Lung microvascular endothelial cell (primary cell): ENCODE data around the gene SHROOM1. TPM values are rescaled to one million over a fixed set of nuclear protein-coding genes. Genes with fewer than 3 reads are reported as not detected.
A peak's percentile ranks its signal among the peaks of the same experiment; 100 is the strongest.

Source experiments
- DNase-seq, 2 donors: peaks; one replicate each; pipeline versions ENCODE4 v3.0.0 to v3.0.0-alpha.2; 2010; ENCODE audit warnings: low read depth in 2 of 2
- total RNA-seq: library from RNA; depleted of rRNA; stranded (reverse); fragments of >200 nt; gene quantifications from 2 replicates; pipeline ENCODE4 v1.2.1, GENCODE V29; 2014

SHROOM1 gene
- total RNA-seq, 1 donor from 2014 or later: 1.4 TPM

DNA sequence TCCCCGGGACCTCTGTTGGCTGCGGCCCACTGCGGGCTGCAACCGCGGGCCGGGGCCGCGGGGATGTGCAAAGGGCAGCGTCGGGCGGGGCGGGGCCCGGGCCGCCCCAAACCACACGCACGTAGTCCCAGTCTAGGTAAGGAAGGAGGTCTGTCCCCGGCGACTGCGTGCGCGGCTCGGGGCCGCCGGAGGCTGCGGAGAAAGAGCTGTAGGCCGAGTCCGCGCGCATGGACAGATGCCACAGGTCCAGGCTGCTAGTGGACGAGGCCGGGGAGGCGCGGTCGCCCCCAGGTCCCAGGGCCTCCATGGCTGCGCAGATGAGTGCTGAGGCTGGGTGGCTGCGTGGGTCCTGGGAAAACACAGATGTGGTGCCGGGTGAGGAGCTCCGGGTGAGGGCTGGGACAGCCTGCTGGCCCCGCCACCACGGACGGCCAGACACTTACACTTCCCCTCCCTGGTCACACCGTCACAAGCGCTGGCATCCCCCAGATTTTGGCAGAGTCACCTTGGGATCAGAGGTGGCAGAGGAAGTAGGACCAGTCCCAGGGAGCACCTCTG lies 4.5 kb downstream of the SHROOM1 start:
- DNase-seq: no peak

DNA sequence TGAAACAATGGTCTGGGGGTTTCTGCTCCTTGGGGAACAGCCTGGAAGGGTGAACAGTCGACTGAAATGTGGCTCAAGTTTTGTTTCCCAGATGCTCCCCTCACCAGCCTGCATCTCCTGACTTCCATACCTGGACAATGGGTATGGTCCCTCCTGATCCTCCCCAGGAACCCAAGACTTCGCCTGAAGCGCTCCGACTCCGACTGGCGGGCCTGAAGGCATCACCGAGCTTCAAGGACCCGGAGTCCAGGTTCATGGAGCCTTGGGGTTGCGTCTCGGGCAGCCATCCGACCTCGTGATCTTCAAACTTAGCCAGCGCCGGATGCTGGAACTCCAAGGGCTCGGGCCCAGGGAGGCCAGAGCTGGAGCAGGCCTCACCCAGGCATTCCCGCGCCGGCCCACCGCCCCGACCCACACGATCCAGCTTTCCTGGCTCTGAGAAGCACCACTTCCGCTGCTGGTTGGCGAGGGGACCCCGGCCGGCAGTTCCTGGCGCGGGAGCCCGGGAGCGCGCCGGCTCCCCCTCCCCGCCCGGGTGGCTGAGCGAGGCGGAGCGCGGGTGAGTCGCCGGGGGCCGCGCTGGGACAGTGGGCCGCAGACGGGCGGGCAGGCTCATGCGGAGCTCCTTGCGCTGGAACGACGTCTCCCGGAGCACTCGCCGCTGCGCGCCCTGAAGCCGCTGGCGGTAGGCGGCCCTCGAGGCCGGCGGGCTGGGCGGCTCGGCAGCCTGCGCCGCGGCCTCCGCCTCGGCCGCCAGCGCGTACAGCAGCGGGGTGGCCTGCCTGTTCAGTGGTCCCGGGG lies 5.2 kb downstream of the SHROOM1 start:
- DNase-seq: no peak

DNA sequence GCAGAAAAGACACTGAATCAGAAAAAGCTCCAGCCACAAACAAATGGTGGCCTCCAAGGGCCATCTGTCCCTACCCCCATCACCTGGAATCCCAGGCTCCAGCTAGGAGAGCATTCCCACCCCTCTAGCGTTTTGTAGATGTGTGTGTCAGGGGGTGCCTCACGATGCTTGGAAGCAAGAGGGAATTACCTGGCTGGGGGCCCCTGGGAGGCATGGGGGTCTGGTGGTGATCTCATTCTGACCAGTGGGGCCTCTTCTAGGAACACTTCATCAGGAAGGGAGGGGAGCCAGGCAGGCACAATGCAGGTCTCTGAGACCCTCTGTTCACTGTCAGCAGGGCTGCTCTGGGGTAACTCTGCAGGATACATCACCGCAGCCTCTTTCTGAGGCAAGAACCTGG lies 6.0 kb downstream of the SHROOM1 start:
- DNase-seq: no peak

DNA sequence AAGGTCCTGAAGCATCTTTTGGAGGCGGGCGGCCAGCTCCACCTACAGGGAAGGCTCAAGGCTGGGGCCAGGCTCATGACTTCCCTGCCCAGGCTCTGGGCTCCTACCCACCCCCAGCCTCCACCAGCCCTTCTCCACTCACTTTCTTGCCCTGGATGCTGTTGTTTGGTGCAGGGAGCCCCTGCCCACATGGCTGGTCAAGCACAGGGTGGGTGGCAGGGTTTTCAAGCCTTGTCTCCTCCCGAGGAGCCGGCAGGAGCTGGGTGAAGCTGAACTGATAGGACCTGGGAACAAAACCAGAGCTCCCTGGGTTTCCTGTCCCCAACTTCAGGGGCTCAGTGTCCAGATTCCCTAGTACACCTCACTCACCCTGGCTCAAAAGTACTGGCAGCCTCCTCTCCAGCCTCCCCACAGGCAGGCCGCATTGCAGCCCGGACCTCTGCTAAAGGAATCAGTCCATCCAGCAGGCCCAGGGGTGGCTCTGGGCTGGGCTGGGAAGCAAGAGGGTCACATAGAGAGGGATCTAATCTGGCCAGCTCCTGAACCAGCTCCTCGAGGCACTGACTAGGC lies 6.9 kb downstream of the SHROOM1 start:
- DNase-seq: no peak

DNA sequence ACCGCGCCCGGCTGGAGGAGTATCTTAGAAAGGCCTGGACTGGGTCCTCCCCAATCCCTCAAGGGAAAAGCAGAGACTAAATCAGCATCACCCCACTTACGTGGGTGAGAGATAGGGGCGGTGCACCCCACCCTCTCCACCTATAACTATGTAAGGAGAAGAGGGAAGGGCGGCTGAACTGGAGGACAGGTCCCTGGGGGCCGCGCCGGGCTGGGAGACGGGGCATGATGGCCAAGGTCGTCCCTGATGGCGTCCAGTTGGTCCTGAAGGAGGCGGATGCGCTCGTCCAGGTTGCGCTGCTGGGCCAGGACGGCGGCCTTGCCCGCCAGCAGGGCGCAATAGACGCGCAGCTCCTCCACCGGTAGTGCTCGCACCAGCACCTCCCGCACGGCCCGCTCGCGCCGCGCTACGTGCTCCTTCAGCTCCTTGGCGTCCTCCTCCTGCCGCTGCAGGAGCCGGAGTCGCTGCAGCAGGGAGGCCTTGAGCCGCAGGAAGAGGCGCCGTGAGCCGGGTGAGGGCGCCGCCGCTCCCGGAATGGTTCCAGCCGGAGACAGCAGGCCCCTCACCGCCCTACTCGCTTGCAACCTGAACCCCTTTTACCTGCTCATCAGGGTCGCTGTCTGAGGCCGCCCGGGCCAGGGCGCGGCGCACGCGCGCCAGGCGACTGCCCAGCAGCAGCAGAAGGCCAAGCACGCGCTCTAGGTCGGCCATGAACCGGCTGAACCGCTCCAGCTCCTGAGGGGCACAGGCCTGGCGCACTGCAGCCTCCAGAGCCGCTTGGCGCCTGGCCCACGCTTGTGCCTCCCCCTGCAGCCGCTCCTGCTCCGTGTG lies 7.6 kb downstream of the SHROOM1 start:
- peak in 1 of 2 donors; percentile 20 for DNase-seq

DNA sequence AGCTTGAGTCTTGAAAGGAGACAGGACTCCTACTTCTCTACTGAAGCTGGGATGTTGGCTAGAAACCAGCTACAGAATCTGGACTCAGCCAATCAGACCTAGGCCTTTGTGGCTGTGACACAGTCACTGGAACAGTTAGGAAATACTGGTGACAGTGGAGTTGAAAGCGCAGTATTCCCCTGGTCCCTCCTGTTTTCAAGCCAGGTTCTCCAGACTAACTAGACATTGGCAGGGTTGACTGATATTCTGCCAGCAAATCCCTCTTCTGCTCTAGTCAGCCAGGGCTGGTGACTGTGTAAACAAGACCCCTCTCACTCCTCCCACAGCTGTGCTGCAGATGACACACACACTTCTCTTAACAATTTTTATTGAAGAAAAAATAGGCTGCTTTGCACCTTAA lies 8.7 kb downstream of the SHROOM1 start:
- DNase-seq: peak in 1 of 2 donors; percentile 31

DNA sequence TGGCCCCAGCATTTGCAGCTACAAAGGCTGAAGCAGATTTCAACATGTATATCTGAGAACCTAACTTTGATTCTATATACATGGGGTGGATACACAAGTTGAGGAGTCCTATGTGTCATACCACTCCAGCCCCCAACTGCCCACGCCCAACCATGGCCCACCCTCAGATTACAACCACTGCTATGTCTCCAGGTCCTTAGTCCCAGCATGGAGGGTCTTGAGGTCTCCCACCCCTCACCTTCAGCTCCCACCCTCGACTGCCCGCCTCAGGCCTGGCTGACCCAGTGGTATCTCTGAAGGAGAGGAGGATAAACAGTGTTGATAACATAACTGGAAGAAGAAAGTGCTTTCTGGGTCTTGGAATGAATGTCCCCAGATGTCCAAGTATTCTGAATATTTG lies 9.1 kb downstream of the SHROOM1 start:
- no peak for DNase-seq

DNA sequence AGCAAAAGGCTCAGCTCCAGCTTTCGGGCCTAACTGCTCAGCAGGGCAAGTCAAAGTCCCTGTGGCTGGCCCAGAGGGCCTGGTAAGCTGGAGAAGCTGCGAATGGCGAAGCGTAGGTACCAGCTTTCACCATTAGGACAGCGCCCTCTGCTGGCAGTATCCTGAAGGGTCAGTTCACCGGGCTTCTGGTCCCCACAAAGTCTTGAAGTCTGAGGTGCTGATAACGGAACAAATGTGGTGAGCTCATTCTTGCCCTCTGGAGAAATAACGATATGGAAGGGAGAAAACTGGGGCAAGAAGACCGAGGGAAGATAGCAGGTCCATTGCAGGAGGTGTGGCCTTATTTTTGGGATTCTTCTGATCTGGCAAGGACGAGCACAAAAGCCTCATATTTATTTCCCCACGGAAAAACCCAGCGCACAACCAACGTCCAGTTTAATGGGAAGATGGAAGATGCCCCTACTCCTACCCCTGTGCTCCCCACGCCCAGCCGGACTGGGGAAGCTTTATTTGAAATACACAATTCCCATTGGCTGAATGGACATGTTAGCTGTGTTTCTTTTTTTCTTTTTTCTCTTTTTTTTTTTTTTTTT lies 10.2 kb downstream of the SHROOM1 start:
- DNase-seq: peak; percentile 92

DNA sequence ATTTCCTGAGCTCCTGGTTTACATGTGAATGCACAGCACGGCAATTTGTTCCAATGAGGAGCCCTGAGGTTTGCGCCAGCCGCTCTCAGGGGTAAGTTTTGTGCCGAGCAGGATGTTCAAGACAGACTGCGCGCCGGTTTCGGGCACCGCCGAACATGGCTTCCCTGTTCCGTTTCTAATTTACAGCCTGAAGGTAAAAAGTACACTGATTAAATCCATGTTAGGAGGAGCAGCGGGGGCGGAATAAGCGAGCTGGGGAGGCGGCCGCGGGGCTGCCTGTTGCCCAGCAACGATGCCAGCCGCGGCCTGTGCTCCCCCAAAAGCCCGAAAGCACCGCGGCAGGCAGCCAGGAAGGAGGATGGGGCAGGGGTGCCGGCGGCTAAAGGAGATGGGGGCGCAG lies 11.0 kb downstream of the SHROOM1 start:
- DNase-seq: no peak

DNA sequence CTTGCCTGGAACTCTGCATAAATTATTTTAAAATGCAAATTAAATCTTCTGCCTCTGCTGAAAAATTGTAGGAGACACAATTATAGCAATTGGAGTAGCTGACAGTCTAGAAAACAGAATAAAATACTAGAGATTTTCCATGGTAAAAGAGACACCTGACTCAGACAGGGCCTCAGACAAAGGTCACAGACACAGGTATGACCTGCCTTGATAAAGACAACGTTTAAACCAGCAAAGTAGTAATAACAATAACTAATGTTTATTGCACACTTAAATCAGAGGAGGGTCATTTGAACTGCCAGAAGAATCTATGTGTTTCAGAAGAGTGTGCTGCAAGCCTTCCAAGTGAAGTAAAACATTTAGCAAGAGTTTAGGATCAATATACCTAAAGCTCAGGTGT lies 13.4 kb downstream of the SHROOM1 start:
- DNase-seq: no peak

DNA sequence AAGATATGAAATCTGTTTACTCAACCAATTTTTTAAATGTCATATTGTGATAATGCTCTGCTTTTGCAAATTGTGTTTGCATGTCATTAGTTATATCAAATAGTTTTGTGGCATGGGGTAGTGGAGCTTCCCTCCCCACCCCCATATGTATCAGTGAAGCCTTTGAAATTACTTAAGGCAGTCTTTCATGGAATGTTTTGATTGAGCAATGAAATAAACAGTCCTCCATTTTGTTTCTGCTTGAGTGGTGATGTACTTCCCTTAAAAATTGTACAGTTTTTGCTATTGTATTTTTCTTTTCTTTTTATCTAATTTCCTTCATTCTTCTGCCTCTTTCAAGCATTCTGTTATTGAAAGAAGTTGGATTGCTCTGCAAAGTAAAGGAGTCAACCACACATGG lies 13.9 kb downstream of the SHROOM1 start:
- no peak for DNase-seq

DNA sequence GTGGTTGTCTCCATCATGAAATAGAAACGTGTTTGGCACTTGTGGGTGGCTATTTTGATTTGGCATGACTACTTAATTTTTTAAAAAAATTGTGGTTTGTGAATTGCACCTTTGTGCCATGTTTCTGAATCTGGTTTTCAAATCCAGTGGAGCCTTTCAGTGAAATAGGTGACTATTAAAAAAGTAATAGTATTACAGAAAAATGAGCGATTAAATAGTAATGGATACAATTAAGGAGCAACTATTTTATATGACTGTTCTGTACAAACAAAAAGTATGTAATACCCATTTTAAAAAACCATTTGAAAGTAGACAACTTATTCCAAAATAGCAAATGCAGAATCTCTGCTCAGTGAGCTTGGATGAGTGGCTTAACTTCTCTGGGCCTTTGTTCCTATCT lies 14.4 kb downstream of the SHROOM1 start:
- no peak for DNase-seq

DNA sequence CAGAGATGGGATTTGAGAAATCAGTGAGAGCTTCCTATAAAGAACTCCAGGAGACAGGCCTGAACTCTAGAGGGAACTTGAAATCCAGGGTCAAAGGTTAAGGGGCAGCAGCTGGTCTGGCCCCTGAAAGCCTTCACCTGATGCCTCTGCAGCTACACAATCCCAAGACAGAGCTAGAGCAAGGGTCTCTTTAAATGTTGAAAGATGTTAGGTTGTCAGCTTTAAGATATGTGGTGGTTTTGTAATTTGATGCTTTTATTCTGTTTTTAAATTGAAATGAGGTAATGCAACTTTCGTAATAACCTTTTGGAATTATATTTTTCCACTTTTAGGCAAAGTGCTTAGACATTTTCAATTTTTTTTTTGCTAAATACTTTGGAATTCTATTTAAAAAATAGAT lies 15.0 kb downstream of the SHROOM1 start:
- DNase-seq: no peak

DNA sequence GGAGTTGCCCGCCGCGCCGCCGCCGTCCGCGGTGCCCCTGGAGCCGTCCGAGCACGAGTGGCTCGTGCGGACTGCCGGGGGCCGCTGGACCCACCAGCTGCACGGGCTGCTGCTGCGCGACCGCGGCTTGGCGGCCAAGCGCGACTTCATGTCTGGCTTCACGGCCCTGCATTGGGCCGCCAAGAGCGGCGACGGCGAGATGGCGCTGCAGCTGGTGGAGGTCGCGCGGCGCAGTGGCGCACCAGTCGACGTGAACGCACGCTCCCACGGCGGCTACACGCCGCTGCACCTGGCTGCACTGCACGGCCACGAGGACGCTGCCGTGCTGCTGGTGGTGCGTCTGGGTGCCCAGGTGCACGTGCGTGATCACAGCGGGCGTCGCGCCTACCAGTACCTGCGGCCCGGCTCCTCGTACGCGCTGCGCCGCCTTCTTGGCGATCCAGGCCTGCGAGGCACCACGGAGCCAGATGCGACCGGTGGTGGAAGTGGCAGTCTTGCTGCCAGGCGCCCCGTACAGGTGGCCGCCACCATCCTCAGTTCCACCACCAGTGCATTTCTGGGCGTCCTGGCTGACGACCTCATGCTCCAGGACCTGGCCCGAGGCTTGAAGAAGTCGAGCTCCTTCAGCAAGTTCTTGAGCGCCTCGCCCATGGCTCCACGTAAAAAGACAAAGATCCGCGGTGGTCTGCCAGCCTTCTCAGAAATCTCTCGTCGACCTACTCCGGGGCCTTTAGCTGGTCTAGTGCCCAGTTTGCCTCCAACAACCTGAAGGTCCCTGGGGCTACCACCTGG lies 15.7 kb downstream of the SHROOM1 start:
- no peak for DNase-seq

DNA sequence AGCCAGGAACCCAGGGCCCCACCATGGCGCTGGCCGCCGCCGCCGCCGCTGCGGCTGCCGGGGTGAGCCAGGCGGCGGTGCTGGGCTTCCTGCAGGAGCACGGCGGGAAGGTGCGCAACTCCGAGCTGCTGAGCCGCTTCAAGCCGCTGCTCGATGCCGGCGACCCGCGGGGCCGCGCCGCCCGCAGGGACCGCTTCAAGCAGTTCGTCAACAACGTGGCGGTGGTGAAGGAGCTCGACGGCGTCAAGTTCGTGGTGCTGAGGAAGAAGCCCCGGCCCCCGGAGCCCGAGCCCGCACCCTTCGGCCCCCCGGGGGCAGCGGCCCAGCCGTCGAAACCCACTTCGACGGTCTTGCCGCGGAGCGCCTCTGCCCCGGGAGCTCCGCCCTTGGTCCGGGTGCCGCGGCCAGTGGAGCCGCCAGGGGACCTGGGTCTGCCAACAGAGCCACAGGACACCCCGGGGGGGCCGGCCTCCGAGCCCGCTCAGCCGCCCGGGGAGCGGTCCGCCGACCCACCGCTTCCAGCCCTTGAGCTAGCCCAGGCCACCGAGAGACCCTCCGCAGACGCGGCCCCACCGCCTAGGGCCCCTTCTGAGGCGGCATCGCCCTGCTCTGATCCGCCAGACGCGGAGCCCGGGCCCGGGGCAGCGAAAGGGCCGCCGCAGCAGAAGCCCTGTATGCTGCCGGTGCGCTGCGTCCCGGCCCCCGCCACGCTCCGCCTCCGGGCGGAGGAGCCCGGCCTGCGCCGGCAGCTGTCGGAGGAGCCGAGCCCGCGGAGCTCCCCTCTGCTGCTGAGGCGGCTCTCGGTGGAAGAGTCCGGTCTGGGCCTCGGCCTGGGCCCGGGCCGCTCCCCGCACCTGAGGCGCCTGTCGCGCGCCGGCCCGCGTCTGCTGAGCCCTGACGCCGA lies 16.6 kb downstream of the SHROOM1 start:
- peak; percentile 15 to 20 for DNase-seq

DNA sequence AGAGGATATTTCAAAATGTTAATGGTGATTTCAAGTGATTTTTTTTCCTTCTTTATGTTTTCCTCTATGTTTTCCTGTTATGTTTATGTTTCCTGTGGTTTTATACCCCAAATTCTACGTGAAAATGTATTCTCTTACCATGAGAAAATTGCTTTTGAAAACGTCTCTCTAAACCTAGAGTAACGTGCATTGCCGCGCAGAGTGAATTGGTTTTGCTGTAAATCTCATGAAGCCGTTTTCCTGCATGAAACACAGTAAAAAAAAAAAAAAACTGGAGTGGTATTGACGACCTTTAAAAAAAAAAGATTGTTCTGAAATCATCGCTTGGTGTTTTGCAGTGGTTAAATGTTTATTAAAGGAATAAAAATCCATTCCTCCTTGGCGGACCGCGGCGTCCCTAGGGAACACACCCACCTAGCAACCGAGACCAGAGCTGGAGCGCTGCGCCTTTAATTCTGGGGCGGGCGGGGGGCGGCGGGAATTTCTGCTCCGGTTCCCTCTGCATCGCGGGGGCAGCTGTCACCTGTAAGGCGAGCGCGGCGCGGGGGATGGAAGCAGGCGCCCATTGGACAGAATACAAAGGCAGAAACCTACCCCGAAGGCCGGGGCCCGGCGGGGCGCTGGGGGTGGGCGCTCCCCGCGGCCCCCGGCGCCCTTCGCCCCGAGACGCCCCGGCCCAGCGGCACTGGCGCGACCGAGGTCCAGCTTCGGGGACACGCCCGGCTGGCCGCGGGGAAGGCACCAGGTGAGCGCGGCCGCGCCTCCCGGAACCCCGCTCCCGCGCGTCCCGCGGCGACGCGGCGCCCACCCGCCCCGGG lies 17.5 kb downstream of the SHROOM1 start, which contains the start of gene SOWAHA:
TSS of gene SOWAHA (plus strand) at position 522 of the 818 bp plus-strand sequence. CDS start 320 bp downstream, outside the sequence.
- no peak for DNase-seq

DNA sequence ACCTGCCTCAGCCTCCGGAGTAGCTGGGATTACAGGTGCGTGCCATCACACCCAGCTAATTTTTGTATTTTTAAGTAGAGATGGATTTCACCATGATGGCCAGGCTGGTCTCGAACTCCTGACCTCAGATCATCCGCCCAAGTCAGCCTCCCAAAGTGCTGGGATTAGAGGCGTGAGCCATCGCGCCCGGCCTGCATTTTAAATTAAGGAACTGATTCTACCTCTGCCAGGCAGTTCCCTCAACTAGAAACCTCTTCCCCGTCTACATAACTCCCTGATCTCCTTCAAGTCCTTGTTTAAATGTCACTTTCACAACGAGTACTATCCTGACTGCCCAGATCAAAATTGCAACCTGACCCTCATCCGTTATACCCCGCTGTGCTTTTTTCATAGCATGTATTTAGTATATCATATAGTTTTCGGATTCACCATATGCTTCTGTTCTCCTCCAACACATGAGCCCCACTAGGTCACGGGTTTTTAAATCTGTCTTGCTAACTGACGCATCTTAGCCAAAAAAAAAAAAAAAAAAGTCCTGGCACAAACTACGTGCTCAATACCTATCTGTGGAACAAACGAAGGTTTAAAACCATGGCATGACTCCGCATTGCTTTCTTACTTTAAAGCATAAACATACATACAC lies 18.2 kb downstream of the SHROOM1 start:
- no peak for DNase-seq

DNA sequence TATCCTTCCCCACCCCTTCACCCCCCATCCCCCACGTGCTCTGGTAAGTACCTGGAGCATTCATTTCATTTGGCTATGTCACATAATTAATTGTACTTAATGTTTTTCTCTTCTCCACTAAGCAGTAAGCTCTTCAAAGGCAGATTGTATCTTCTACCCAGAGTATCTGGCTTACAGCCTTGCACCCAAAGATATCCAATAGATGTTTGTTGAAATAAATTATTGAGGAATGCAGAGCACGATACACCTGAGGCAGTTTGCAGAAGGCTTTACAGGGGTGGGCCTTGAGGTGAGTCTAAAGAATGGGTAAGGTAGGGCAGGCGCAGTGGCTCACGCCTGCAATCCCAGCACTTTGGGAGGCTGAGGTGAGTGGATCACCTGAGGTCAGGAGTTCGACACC lies 19.8 kb downstream of the SHROOM1 start:
- DNase-seq: no peak
